GM19328 (cell line): ENCODE results near the gene IDE.
"Not testable (repeated sequence)": the region's sequence is repeated elsewhere in the genome, so short reads cannot be mapped to it uniquely, and the experiment has no call there.

Experiments
- ATAC-seq: cut with Tn5 transposase; IDR thresholded peaks from one replicate; pipeline ENCODE4 v1.9.1; 2021; ENCODE audit warnings: mild to moderate bottlenecking, moderate library complexity; ENCODE audit not compliant: unreplicated experiment

Gene IDE

GRCh38 chr10:92493362-92493761 lies 80.5 kb downstream of the IDE start:
- no peak for ATAC-seq

- ATAC-seq: no peak
Measured at GRCh38 chr10:92492748-92493240, 81.1 kb downstream of the IDE start.

- ATAC-seq: no peak
Measured at GRCh38 chr10:92490387-92490786, 83.5 kb downstream of the IDE start.

GRCh38 chr10:92486637-92487036 lies 87.3 kb downstream of the IDE start:
- ATAC-seq: no peak

GRCh38 chr10:92483539-92483938 lies 90.4 kb downstream of the IDE start:
- ATAC-seq: no peak

- ATAC-seq: no peak
Measured at GRCh38 chr10:92480413-92480812, 93.5 kb downstream of the IDE start.

GRCh38 chr10:92479547-92479946 lies 94.3 kb downstream of the IDE start:
- no peak for ATAC-seq

- ATAC-seq: no peak
Measured at GRCh38 chr10:92478536-92478935, 95.4 kb downstream of the IDE start.

GRCh38 chr10:92475357-92475868 lies 98.5 kb downstream of the IDE start:
- no peak for ATAC-seq

- ATAC-seq: no peak
Measured at GRCh38 chr10:92470026-92470425, 103.9 kb downstream of the IDE start.

GRCh38 chr10:92464364-92464763 lies 109.5 kb downstream of the IDE start:
- ATAC-seq: no peak

- no peak for ATAC-seq
Measured at GRCh38 chr10:92463582-92463981, 110.3 kb downstream of the IDE start.

- not testable (repeated sequence) for ATAC-seq
Measured at GRCh38 chr10:92454955-92455354, 118.9 kb downstream of the IDE start.

- no peak for ATAC-seq
Measured at GRCh38 chr10:92452313-92452712, 121.6 kb downstream of the IDE start.

GRCh38 chr10:92451431-92451830 lies 122.5 kb downstream of the IDE start:
- ATAC-seq: no peak

GRCh38 chr10:92450896-92451295 lies 123.0 kb downstream of the IDE start:
- no peak for ATAC-seq

- no peak for ATAC-seq
Measured at GRCh38 chr10:92440578-92440977, 133.3 kb downstream of the IDE start.

- ATAC-seq: no peak
Measured at GRCh38 chr10:92438220-92438619, 135.7 kb downstream of the IDE start.

GRCh38 chr10:92436611-92437010 lies 137.3 kb downstream of the IDE start:
- ATAC-seq: no peak

- ATAC-seq: not testable (repeated sequence)
Measured at GRCh38 chr10:92436065-92436464, 137.8 kb downstream of the IDE start.

- ATAC-seq: no peak
Measured at GRCh38 chr10:92434385-92434784, 139.5 kb downstream of the IDE start.

- ATAC-seq: no peak
Measured at GRCh38 chr10:92432596-92432995, 141.3 kb downstream of the IDE start.

GRCh38 chr10:92430103-92430502 lies 143.8 kb downstream of the IDE start:
- ATAC-seq: no peak
